Limb (tissue), 2 donors: ENCODE measurements around the gene AHI1.

Experiments
- DNase-seq, 2 donors: peaks; one replicate each; pipeline ENCODE4 v3.0.0-alpha.2; 2016; ENCODE audit errors: extremely low spot score in 2 of 2

AHI1 gene

GRCh38 chr6:135301304-135301703 lies 196.2 kb downstream of the AHI1 start:
- no peak for DNase-seq

- DNase-seq: no peak
Measured at GRCh38 chr6:135300576-135300975, 197.0 kb downstream of the AHI1 start.

- DNase-seq: no peak
Measured at GRCh38 chr6:135299256-135299655, 198.3 kb downstream of the AHI1 start.

- no peak for DNase-seq
Measured at GRCh38 chr6:135298455-135298854, 199.1 kb downstream of the AHI1 start.

- no peak for DNase-seq
Measured at GRCh38 chr6:135296715-135297114, 200.8 kb downstream of the AHI1 start.

- no peak for DNase-seq
Measured at GRCh38 chr6:135295085-135295484, 202.5 kb downstream of the AHI1 start.

- no peak for DNase-seq
Measured at GRCh38 chr6:135291288-135292076, 206.1 kb downstream of the AHI1 start.

- DNase-seq: no peak
Measured at GRCh38 chr6:135289816-135290215, 207.7 kb downstream of the AHI1 start.

GRCh38 chr6:135286962-135287538 lies 210.5 kb downstream of the AHI1 start:
- no peak for DNase-seq

- DNase-seq: no peak
Measured at GRCh38 chr6:135285165-135285564, 212.4 kb downstream of the AHI1 start.

GRCh38 chr6:135283926-135284325 lies 213.6 kb downstream of the AHI1 start:
- DNase-seq: no peak

- DNase-seq: no peak
Measured at GRCh38 chr6:135282395-135282794, 215.1 kb downstream of the AHI1 start.

- no peak for DNase-seq
Measured at GRCh38 chr6:135281964-135282363, 215.6 kb downstream of the AHI1 start.

- DNase-seq: no peak
Measured at GRCh38 chr6:135281227-135281626, 216.3 kb downstream of the AHI1 start.

- DNase-seq: peak in 1 of 2 donors; percentile 26
Measured at GRCh38 chr6:135280375-135281136, 217.0 kb downstream of the AHI1 start.

- DNase-seq: no peak
Measured at GRCh38 chr6:135277422-135277821, 220.1 kb downstream of the AHI1 start.

GRCh38 chr6:135274561-135275293 lies 222.8 kb downstream of the AHI1 start:
- no peak for DNase-seq

- DNase-seq: no peak
Measured at GRCh38 chr6:135271626-135272025, 225.9 kb downstream of the AHI1 start.

GRCh38 chr6:135270676-135271536 lies 226.6 kb downstream of the AHI1 start:
- DNase-seq: no peak

GRCh38 chr6:135269481-135269891 lies 228.1 kb downstream of the AHI1 start:
- DNase-seq: no peak

- DNase-seq: no peak
Measured at GRCh38 chr6:135268740-135269139, 228.8 kb downstream of the AHI1 start.
